ENCODE results near the gene NOL4L. TPM values are rescaled to one million over a fixed set of nuclear protein-coding genes. Genes with fewer than 3 reads are reported as not detected.

The NOL4L gene
- polyA plus RNA-seq, 1 experiment: 10.9 TPM

GRCh38 chr20:32539026-32539816, 45.9 kb downstream of the NOL4L start:
- ChIA-PET CTCF (interaction anchor here (0.6 to 1.5 kb wide), 3 partner anchors 13 to 113 kb away, joined by 3 to 5 read pairs (median 3); no protein-coding TSS in a partner anchor), POLR2A (no interaction called here)
- H3K36me3 ChIP-seq (ENCODE audit: control insufficient read depth, insufficient read depth, low read length): no peaks in the 10 kb centered on the region
- no peak overlapping the region for H3K4me3 ChIP-seq (ENCODE audit: low read depth, low read length)
- H3K27me3 ChIP-seq (ENCODE audit: control insufficient read depth, insufficient read depth, low read length): peaks cover 7% of the 10 kb centered on the region
- DNase-seq (ENCODE audit: low read depth): no peak
- no peak for TF ChIP-seq CTCF (IDR thresholded peaks at IDR 0.05; ENCODE audit: insufficient read depth, low read depth, low read length)

GRCh38 chr20:32538526-32538939, 46.6 kb downstream of the NOL4L start:
- no peak for DNase-seq (ENCODE audit: low read depth)
- no peak for TF ChIP-seq CTCF (IDR thresholded peaks at IDR 0.05; ENCODE audit: insufficient read depth, low read depth, low read length)
- POLR2A ChIA-PET: no interaction called here
- H3K36me3 ChIP-seq (ENCODE audit: control insufficient read depth, insufficient read depth, low read length): no peaks in the 10 kb centered on the region
- H3K4me3 ChIP-seq (ENCODE audit: low read depth, low read length): no peak overlapping the region
- CTCF ChIA-PET: interaction anchor here (1.5 kb wide), 1 partner anchor 16 kb away, joined by 5 read pairs; no protein-coding TSS in a partner anchor
- H3K27me3 ChIP-seq (ENCODE audit: control insufficient read depth, insufficient read depth, low read length): peaks cover 7% of the 10 kb centered on the region

- Histone ChIP-seq H3K4me3 (ENCODE audit: low read depth, low read length) (no peak overlapping the region), H3K36me3 (ENCODE audit: control insufficient read depth, insufficient read depth, low read length) (no peaks in the 10 kb centered on the region), H3K27me3 (ENCODE audit: control insufficient read depth, insufficient read depth, low read length) (peaks cover 7% of the 10 kb centered on the region)
- DNase-seq (ENCODE audit: low read depth): no peak
- no peak for TF ChIP-seq CTCF (IDR thresholded peaks at IDR 0.05; ENCODE audit: insufficient read depth, low read depth, low read length)
- ChIA-PET POLR2A (no interaction called here), CTCF (interaction anchor here (1.1 to 1.5 kb wide), 2 partner anchors 15 to 16 kb away, joined by 3 to 5 read pairs; no protein-coding TSS in a partner anchor)
Observed at GRCh38 chr20:32537657-32538525, 47.2 kb downstream of the NOL4L start.

GRCh38 chr20:32536851-32537656, 48.1 kb downstream of the NOL4L start:
- H3K27me3 ChIP-seq (ENCODE audit: control insufficient read depth, insufficient read depth, low read length): peaks cover 7% of the 10 kb centered on the region
- DNase-seq (ENCODE audit: low read depth): no peak
- TF ChIP-seq CTCF (IDR thresholded peaks at IDR 0.05; ENCODE audit: insufficient read depth, low read depth, low read length): no peak
- H3K4me3 ChIP-seq (ENCODE audit: low read depth, low read length): peak overlapping the region; percentile 13
- H3K36me3 ChIP-seq (ENCODE audit: control insufficient read depth, insufficient read depth, low read length): no peaks in the 10 kb centered on the region
- CTCF ChIA-PET: interaction anchor here (1.1 kb wide), 1 partner anchor 15 kb away, joined by 3 read pairs; no protein-coding TSS in a partner anchor
- POLR2A ChIA-PET: no interaction called here

Measured in BJ (cell line).